ENCODE data around the gene GGT6.
A peak's percentile ranks its signal among the peaks of the same experiment; 100 is the strongest.

The GGT6 gene

GRCh38 chr17:4584917-4585637 is 24.7 kb upstream of the GGT6 start:
- TF ChIP-seq, protein P1, sequence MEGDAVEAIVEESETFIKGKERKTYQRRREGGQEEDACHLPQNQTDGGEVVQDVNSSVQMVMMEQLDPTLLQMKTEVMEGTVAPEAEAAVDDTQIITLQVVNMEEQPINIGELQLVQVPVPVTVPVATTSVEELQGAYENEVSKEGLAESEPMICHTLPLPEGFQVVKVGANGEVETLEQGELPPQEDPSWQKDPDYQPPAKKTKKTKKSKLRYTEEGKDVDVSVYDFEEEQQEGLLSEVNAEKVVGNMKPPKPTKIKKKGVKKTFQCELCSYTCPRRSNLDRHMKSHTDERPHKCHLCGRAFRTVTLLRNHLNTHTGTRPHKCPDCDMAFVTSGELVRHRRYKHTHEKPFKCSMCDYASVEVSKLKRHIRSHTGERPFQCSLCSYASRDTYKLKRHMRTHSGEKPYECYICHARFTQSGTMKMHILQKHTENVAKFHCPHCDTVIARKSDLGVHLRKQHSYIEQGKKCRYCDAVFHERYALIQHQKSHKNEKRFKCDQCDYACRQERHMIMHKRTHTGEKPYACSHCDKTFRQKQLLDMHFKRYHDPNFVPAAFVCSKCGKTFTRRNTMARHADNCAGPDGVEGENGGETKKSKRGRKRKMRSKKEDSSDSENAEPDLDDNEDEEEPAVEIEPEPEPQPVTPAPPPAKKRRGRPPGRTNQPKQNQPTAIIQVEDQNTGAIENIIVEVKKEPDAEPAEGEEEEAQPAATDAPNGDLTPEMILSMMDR (IDR thresholded peaks at IDR 0.05; ENCODE audit: extremely low read depth, missing control alignments) = no peak
- no peak for DNase-seq (ENCODE audit: low spot score)

GRCh38 chr17:4584101-4584916 is 23.9 kb upstream of the GGT6 start, which contains the start of gene SMTNL2:
Gene SMTNL2 (plus strand): TSS chr17:4584529. CDS start chr17:4584606, 77 bp downstream.
- TF ChIP-seq, protein P1 (IDR thresholded peaks at IDR 0.05; ENCODE audit: extremely low read depth, missing control alignments) = no peak
- DNase-seq (ENCODE audit: low spot score) = peak; percentile 69

- no peak for DNase-seq (ENCODE audit: low spot score)
- TF ChIP-seq, protein P1 (IDR thresholded peaks at IDR 0.05; ENCODE audit: extremely low read depth, missing control alignments) = no peak
These were observed 23.4 kb upstream of the GGT6 start for GRCh38 chr17:4583782-4584100.

DNA sequence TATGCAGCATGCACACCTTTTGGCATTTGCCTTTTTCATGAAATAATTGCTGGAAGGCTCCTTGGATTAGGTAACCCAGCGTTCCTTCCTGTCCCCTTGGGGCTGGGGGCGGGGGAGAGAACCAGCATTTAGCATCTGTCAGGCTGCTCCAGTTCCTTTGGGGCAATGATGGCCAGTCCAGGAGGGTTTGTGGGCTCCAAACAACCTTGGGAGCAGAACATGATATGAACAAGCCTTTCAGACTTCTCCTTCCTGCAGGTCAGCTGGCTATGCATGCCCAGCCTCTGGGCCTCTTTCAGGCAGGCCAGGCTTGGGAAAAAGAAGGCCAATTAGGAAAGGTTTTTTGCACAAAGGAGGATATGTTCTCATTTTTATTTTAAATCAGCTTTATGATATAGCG is 22.8 kb upstream of the GGT6 start:
- TF ChIP-seq, protein P1 (IDR thresholded peaks at IDR 0.05; ENCODE audit: extremely low read depth, missing control alignments) = no peak
- no peak for DNase-seq (ENCODE audit: low spot score)

- no peak for DNase-seq (ENCODE audit: low spot score)
- TF ChIP-seq, protein P1 (IDR thresholded peaks at IDR 0.05; ENCODE audit: extremely low read depth, missing control alignments) = no peak
These were observed 22.3 kb upstream of the GGT6 start for GRCh38 chr17:4582691-4583090.

DNA sequence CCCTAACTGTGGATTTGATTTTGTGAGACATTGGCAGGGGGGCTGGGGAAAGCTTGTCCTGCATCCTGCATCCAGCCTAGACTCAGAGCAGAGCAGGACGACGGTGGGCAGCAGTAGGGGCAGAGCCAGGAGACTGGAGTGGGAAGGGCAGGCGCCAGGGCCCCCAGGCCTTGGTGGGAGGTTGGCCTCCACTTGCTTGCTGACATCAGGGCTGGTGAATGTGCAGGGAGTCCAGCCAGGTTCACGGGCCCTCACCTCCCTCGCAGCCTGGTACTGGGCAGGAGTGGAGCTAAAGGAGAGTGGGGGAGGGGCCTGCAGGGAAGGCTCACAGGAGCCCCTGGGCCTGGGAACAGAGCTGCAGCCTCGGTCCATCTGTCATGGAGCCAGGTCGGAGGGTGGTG is 21.7 kb upstream of the GGT6 start:
- DNase-seq (ENCODE audit: low spot score) = no peak
- TF ChIP-seq, protein P1 (IDR thresholded peaks at IDR 0.05; ENCODE audit: extremely low read depth, missing control alignments) = no peak

- TF ChIP-seq, protein P1 (IDR thresholded peaks at IDR 0.05; ENCODE audit: extremely low read depth, missing control alignments) = no peak
- no peak for DNase-seq (ENCODE audit: low spot score)
These were observed 19.9 kb upstream of the GGT6 start for GRCh38 chr17:4580291-4580690.

Data from GM20000 (cell line).